CD4-positive, CD25-positive, alpha-beta regulatory T cell (primary cell): ENCODE results near the gene MTFP1. TPM values are rescaled to one million over a fixed set of nuclear protein-coding genes. Genes with fewer than 3 reads are reported as not detected.

ENCODE experiments used
- ATAC-seq, 2 donors: fragments of 150-1000 bp; cut with Tn5 transposase; one replicate each; pipeline ENCODE4 v1.10.0; 2021; ENCODE audit warnings: low read depth in 2 of 2, moderate number of reproducible peaks in 2 of 2, moderate library complexity in 1 of 2
- DNase-seq, 3 donors: peaks; one replicate each; pipeline versions ENCODE4 v3.0.0 to v3.0.0-alpha.2; 2012 to 2022; ENCODE audit warnings: mixed read lengths in 1 of 3
- H3K27ac ChIP-seq: one replicate; pipeline ENCODE4 v1.7.0; 2013; ENCODE audit warnings: mild to moderate bottlenecking, low read length; ENCODE audit not compliant: insufficient read depth, poor library complexity, severe bottlenecking
- H3K27me3 ChIP-seq: one replicate; pipeline ENCODE4 v1.7.0; 2013; ENCODE audit warnings: low read length; ENCODE audit not compliant: control insufficient read depth, insufficient read depth
- H3K36me3 ChIP-seq: one replicate; pipeline ENCODE4 v1.7.0; 2013; ENCODE audit warnings: mild to moderate bottlenecking, low read length, moderate library complexity; ENCODE audit not compliant: control insufficient read depth, insufficient read depth
- H3K4me1 ChIP-seq: 2 replicates; pipeline ENCODE4 v1.7.0; 2013; ENCODE audit warnings: mild to moderate bottlenecking, low read length; ENCODE audit not compliant: insufficient read depth, control insufficient read depth, poor library complexity, severe bottlenecking
- H3K4me3 ChIP-seq: one replicate; pipeline ENCODE4 v1.7.0; 2013; ENCODE audit warnings: low read depth, mild to moderate bottlenecking, low read length, moderate library complexity
- H3K9me3 ChIP-seq, 2 experiments: 1 replicate in 1 of 2; 2 replicates in 1 of 2; pipeline ENCODE4 v1.7.0; 2013; ENCODE audit warnings: low read length in 2 of 2, mild to moderate bottlenecking in 1 of 2, moderate library complexity in 1 of 2; ENCODE audit not compliant: control insufficient read depth in 2 of 2
- H3K27ac Mint-ChIP-seq, 3 donors: one replicate each; pipeline ENCODE4 v1.8.0; 2020 to 2022; ENCODE audit warnings: mild to moderate bottlenecking in 3 of 3, mixed read lengths in 3 of 3, moderate library complexity in 2 of 3
- H3K27me3 Mint-ChIP-seq: one replicate; pipeline ENCODE4 v1.8.0; 2022; ENCODE audit warnings: mild to moderate bottlenecking, mixed read lengths
- H3K36me3 Mint-ChIP-seq: one replicate; pipeline ENCODE4 v1.8.0; 2020; ENCODE audit warnings: mixed read lengths
- H3K4me1 Mint-ChIP-seq, 4 donors: one replicate each; pipeline ENCODE4 v1.8.0; 2020 to 2022; ENCODE audit warnings: mixed read lengths in 4 of 4, mild to moderate bottlenecking in 1 of 4
- H3K4me3 Mint-ChIP-seq, 4 donors: one replicate each; pipeline ENCODE4 v1.8.0; 2020 to 2022; ENCODE audit warnings: mild to moderate bottlenecking in 4 of 4, mixed read lengths in 4 of 4, moderate library complexity in 3 of 4
- H3K9me3 Mint-ChIP-seq, 7 donors: one replicate each; pipeline ENCODE4 v1.8.0; 2020 to 2022; ENCODE audit warnings: mixed read lengths in 7 of 7, mild to moderate bottlenecking in 3 of 7, moderate library complexity in 2 of 7
- polyA plus RNA-seq, 4 donors: library from polyadenylated mRNA; unstranded; fragments of 300-500 nt; fragmentation: Illumina TruSeq; gene quantifications; one replicate each; pipeline ENCODE4 v1.2.3, GENCODE V29; 2021
- total RNA-seq: library from RNA; stranded (reverse); gene quantifications from one replicate; pipeline ENCODE4 v1.2.3, GENCODE V29; 2022

MTFP1 gene
- total and polyA plus RNA-seq, 5 donors from 2014 or later = 38.3 to 111 (median 45.3) TPM

DNA sequence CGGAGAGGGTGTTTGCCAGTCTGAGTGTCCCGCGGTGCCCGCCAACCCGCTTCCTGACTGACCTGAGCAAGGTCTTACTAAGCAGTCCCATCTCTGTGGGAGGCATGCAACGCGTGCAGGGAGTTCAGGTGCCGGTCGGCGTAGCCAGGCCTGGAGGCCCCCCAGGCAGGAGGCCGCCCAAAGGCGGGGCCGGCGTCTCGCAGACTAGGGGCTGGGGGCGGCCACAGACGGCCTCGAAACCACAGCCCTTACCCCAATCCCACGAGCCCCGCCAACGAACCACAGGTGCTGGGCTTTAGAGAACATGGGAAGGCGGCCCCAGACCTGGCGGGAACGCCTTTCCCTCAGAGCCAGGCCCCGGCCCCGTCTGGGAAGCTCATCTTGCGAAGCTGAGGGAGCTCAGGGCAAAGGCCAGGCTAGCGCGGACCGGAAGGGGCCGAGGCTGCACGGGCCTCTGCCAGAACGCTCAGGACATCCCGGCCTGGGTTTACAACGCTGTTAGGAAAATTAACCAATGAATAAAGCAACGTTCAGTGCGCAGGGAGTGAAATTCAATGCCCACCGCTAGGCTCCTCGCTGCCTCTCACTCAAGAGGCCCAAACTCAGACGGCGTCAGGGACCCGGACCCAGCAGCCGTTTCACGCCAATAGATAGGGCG, 2.1 kb upstream of the MTFP1 start:
- H3K27ac Mint-ChIP-seq = peak overlapping the region; percentile 99
- Histone ChIP-seq H3K4me3 (peak overlapping the region; percentile 83), H3K36me3 (peaks cover 5% of the 10 kb centered on the region)

GRCh38 chr22:30423959-30424533, 1.5 kb upstream of the MTFP1 start:
- ATAC-seq = peak; percentile 93 to 95
- H3K9me3 ChIP-seq = no peaks in the 10 kb centered on the region
- Mint-ChIP-seq H3K27ac (peak overlapping the region; percentile 99), H3K27me3 (no peaks in the 10 kb centered on the region), H3K9me3 (no peaks in the 10 kb centered on the region), H3K4me1 (peaks cover 15 to 60% (median 38%) of the 10 kb centered on the region in 4 donors), H3K4me3 (peak overlapping the region; percentile 95 to 99 (median 99)), H3K36me3 (peaks cover 9% of the 10 kb centered on the region)
- peaks cover 7% of the 10 kb centered on the region for H3K36me3 ChIP-seq
- H3K27me3 ChIP-seq = no peaks in the 10 kb centered on the region
- peaks cover 46% of the 10 kb centered on the region for H3K4me1 ChIP-seq
- H3K4me3 ChIP-seq = peak overlapping the region; percentile 83
- DNase-seq = peak; percentile 96 to 100 (median 98)
- H3K27ac ChIP-seq = peak overlapping the region; percentile 95

More for the DNA sequence above, 2.1 kb upstream of the MTFP1 start:
- no peak for ATAC-seq
- no peaks in the 10 kb centered on the region for H3K9me3 ChIP-seq
- H3K27ac ChIP-seq = peak overlapping the region; percentile 95
- Mint-ChIP-seq H3K4me1 (peaks cover 15 to 60% (median 38%) of the 10 kb centered on the region in 4 donors), H3K27me3 (no peaks in the 10 kb centered on the region), H3K4me3 (peak overlapping the region; percentile 95 to 99 (median 99)), H3K9me3 (no peaks in the 10 kb centered on the region), H3K36me3 (peaks cover 9% of the 10 kb centered on the region)
- H3K27me3 ChIP-seq = no peaks in the 10 kb centered on the region
- peaks cover 46% of the 10 kb centered on the region for H3K4me1 ChIP-seq
- peak in 1 of 3 donors; percentile 55 for DNase-seq

DNA sequence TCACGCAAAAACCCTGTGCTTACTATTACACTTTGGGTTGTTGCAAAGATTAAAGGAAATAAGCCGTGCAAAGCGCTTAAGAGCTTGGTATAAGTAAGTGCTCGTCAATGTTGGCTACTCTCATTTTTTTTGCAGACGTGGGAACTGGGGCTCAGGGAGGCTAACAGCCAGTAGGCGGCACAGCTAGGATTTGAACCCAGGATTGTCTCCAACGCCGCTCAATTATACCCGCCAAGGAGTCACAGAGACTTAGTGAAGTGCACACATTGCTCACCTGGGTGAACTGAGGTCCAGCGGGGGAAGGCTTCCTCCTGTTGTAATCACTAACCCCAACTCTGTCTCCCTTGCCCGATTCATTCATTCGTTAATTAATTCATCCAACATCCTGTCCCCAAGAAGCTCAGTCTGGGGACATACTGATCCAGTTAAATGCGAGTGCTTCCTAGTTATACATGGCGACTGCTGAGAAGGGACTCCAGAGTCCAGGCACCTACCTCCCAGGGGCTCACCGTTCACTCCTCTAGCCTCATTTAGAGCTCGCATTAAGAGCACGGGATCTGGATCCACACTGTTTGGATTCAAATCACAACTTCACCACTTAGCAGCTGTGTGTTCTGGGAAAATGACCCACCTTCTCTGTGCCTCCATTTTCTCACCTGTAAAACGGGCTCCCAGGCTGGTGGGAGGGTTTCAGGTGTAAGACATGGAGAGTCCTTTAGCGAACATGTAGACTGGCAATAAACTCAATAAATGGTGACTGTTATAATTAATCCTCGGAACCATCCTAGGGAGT, 838 bp upstream of the MTFP1 start:
- peak overlapping the region; percentile 95 for H3K27ac ChIP-seq
- DNase-seq (no peak), ATAC-seq (no peak)
- H3K4me1 ChIP-seq = peaks cover 46% of the 10 kb centered on the region
- H3K27me3 ChIP-seq = no peaks in the 10 kb centered on the region
- peaks cover 7% of the 10 kb centered on the region for H3K36me3 ChIP-seq
- Mint-ChIP-seq H3K36me3 (peaks cover 9% of the 10 kb centered on the region), H3K9me3 (no peaks in the 10 kb centered on the region), H3K27me3 (no peaks in the 10 kb centered on the region), H3K4me3 (peak overlapping the region; percentile 95 to 99 (median 99)), H3K4me1 (peaks cover 15 to 60% (median 38%) of the 10 kb centered on the region in 4 donors), H3K27ac (peak overlapping the region in 2 of 3 donors; percentile 99)
- H3K4me3 ChIP-seq = peak overlapping the region; percentile 83
- no peaks in the 10 kb centered on the region for H3K9me3 ChIP-seq

DNA sequence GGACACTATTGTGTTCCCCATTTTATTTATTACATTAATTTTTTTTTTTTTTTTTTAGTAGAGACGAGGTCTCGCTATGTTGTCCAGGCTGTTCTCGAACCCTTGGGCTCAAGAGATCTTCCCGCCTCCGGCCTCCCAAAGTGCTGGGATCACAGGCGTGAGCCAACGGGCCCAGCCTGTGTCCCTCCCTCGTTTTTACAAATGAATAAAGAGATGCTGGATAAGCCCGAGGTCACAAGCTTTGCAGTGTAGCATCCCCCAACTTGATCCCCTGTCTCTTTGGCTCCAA, 297 bp upstream of the MTFP1 start:
- peaks cover 15 to 63% (median 38%) of the 10 kb centered on the region in 4 donors for H3K4me1 Mint-ChIP-seq
- H3K36me3 Mint-ChIP-seq = peaks cover 13% of the 10 kb centered on the region
- no peak for DNase-seq
- H3K27me3 ChIP-seq = no peaks in the 10 kb centered on the region
- H3K4me1 ChIP-seq = peaks cover 46% of the 10 kb centered on the region
- no peaks in the 10 kb centered on the region for H3K27me3 Mint-ChIP-seq
- H3K9me3 Mint-ChIP-seq = no peaks in the 10 kb centered on the region
- peak overlapping the region; percentile 83 for H3K4me3 ChIP-seq
- peaks cover 7% of the 10 kb centered on the region for H3K36me3 ChIP-seq
- peak overlapping the region; percentile 91 to 99 (median 95) for H3K4me3 Mint-ChIP-seq
- H3K27ac Mint-ChIP-seq = peak overlapping the region; percentile 66 to 99 (median 98)
- H3K9me3 ChIP-seq = no peaks in the 10 kb centered on the region
- H3K27ac ChIP-seq = peak overlapping the region; percentile 95
- ATAC-seq = no peak

DNA sequence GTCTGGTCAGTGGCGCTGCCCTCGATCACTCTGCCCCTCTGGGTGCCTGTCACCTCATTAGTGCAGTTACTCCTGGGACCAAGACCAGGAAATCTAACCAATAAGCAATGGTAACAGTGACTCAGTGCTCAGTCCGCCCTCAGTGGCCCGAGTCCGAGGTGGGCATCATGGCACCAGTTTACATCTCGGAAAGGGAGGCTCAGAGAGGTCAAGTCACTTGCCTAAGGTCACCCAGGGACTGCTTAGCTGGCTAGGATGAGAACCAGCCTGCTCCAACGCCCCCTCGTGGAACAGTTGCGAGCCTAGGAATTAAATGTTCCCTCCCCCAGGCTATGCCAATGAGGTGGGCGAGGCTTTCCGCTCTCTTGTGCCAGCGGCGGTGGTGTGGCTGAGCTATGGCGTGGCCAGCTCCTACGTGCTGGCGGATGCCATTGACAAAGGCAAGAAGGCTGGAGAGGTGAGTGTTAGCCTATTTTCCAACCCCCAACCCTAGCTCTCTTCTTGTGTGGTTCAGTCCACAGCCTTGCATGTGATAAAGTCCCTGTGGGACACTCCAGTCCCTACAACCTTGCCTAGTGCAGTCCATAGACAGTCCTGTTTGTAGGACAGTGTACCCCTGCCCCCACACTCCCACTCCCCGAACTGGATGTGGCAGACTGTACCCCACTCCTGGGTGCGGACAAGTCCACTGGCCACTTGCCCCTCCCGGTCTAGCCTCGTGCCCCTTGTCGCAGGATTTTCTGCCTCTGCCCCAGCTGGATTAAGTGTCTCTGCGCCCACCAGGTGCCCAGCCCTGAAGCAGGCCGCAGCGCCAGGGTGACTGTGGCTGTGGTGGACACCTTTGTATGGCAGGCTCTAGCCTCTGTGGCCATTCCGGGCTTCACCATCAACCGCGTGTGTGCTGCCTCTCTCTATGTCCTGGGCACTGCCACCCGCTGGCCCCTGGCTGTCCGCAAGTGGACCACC, 1.1 kb downstream of the MTFP1 start:
- H3K4me3 Mint-ChIP-seq = peak overlapping the region; percentile 91 to 99 (median 95)
- Histone ChIP-seq H3K27ac (peak overlapping the region; percentile 95), H3K9me3 (no peaks in the 10 kb centered on the region), H3K4me3 (peak overlapping the region; percentile 83), H3K36me3 (peaks cover 7% of the 10 kb centered on the region), H3K4me1 (peaks cover 46% of the 10 kb centered on the region), H3K27me3 (no peaks in the 10 kb centered on the region)
- peak overlapping the region; percentile 91 to 99 (median 98) for H3K27ac Mint-ChIP-seq
- peak; percentile 78 to 89 (median 86) for DNase-seq
- peak; percentile 26 to 35 for ATAC-seq
- no peaks in the 10 kb centered on the region for H3K27me3 Mint-ChIP-seq
- peaks cover 8% of the 10 kb centered on the region for H3K36me3 Mint-ChIP-seq
- peaks cover 11 to 60% (median 34%) of the 10 kb centered on the region in 4 donors for H3K4me1 Mint-ChIP-seq
- no peaks in the 10 kb centered on the region for H3K9me3 Mint-ChIP-seq

DNA sequence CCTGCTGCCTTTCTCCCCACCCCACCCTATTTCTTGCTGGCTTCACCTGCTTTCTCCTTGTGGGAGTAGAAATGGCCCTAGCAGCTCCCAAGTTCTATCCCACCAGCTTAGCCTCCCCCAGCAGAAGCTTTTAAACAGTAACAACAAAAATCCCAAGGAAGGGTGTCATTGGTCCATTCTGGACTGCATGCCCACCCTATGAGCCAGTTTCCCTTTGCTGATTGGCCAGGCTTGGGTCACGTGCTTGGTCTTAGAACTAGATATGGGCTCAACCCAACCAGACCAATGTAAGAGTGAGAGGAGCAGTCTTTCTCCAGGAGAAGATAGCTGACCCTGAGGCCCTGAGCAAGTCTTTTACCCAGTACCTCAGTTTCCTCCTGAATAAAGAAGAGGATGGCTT, 2.3 kb downstream of the MTFP1 start:
- Mint-ChIP-seq H3K9me3 (no peaks in the 10 kb centered on the region), H3K27me3 (no peaks in the 10 kb centered on the region), H3K36me3 (peaks cover 4% of the 10 kb centered on the region), H3K4me3 (peak overlapping the region in 1 of 4 donors; percentile 99), H3K4me1 (peaks cover 5 to 48% (median 24%) of the 10 kb centered on the region in 4 donors), H3K27ac (peak overlapping the region in 2 of 3 donors; percentile 52 to 55)
- Histone ChIP-seq H3K36me3 (peaks cover 7% of the 10 kb centered on the region), H3K4me1 (peaks cover 42% of the 10 kb centered on the region), H3K4me3 (no peak overlapping the region), H3K27ac (no peak overlapping the region), H3K9me3 (no peaks in the 10 kb centered on the region), H3K27me3 (no peaks in the 10 kb centered on the region)
- ATAC-seq = no peak
- no peak for DNase-seq

DNA sequence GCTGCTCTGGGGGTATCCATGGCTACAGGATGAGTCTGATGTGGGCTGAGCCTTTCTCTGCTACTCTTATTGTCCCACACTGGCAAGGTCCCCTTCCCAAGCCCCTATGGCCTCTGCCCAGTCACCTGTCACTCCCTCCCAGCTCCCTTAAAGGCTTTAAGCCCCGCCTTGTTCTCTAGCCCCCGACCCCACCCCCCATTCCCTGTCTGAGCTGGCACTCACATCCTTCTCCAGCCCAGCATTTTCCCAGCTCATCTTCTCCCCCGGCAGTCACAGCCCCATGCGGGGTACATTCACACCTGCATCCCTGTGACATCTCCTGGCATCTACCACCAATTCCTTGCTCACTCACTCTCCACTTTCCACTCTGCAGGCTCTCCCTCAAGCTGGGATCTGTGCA, 4.3 kb downstream of the MTFP1 start:
- H3K36me3 Mint-ChIP-seq = peaks cover 4% of the 10 kb centered on the region
- peaks cover 7% of the 10 kb centered on the region for H3K36me3 ChIP-seq
- peaks cover 0 to under 1% of the 10 kb centered on the region in 2 experiments for H3K9me3 ChIP-seq
- H3K9me3 Mint-ChIP-seq = peaks cover 0 to 4% (median 0%) of the 10 kb centered on the region in 7 donors
- peaks cover 24% of the 10 kb centered on the region for H3K4me1 ChIP-seq
- H3K27ac ChIP-seq = no peak overlapping the region
- ATAC-seq = no peak
- peak overlapping the region in 2 of 3 donors; percentile 65 to 70 for H3K27ac Mint-ChIP-seq
- peak overlapping the region in 1 of 4 donors; percentile 1 for H3K4me3 Mint-ChIP-seq
- DNase-seq = no peak
- H3K4me3 ChIP-seq = no peak overlapping the region
- H3K27me3 Mint-ChIP-seq = no peaks in the 10 kb centered on the region
- peaks cover 6 to 36% (median 15%) of the 10 kb centered on the region in 4 donors for H3K4me1 Mint-ChIP-seq
- no peaks in the 10 kb centered on the region for H3K27me3 ChIP-seq
